ENCODE measurements around the gene ZNF644.
A peak's percentile ranks its signal among the peaks of the same experiment; 100 is the strongest.
"Not testable (repeated sequence)": the region's sequence is repeated elsewhere in the genome, so short reads cannot be mapped to it uniquely, and the experiment has no call there.

ZNF644 gene

DNA sequence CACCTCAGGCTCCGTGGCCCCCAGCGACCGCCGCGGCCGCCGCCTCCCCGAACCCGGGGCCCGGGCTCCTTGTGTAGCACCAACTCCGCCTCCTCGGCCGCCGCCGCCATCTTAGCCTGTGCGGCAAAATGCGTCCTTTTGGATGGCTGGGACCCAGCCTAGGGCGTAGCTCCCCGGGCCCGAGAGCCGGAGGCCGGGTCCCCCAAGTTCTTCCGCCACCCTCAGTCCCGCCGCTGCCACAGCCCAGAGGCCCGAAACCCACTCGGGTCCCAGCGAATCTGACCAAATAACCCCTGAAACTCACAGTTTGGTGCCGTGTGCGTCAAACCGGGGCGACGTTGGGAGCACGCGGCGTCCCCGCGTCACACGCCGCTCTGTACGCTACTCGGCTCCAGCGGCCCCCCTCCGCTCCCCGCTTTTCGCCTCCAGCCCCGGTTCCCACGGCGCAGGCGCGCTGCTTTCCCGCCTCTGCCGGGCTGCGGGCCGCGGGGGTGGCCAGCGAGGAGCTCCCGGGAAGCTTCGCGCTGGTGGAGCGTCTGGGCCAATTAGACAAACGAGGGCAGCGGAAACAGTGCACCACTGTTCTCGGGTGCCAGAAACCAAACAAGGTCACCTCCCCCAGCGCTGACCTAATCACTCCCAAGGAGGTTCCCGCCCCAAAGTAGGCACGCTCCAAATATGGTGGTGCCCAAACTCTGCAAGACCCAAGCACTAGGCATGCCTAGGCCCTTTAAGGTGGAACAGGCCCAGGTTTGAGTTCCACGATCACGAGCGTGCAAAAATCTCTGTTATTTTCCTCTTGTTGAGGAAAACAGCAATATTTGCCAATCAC is at the start of gene ZNF644:
Gene ZNF644, minus strand, starts transcription at position 350 of the 832 bp plus-strand sequence. CDS start 39,682 bp downstream, outside the sequence.
- DNase-seq, result peak; percentile 96

GRCh38 chr1:91070298-91070697 is 48.5 kb upstream of the ZNF644 start:
- no peak for DNase-seq

DNA sequence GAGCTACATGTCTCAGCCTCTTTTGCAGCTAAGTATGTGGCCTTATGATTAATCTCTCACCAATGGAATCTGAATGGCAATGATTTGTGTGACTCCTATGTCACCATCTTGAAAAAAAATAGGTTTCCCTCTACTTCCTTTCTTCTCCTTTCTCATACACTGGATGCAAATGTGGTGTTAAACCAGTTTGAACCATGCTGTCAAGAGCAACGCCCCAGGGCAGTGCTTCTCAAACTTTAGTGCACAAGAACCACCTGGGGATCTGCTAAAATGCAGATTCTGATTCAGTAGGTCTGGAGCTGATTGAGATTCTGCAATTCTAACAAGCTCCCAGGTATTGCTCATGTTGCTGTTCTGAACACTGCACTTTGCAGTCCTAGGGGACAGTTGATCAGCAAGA is 44.7 kb upstream of the ZNF644 start:
- no peak for DNase-seq

GRCh38 chr1:91065337-91065736 is 43.5 kb upstream of the ZNF644 start:
- no peak for DNase-seq

- DNase-seq, result not testable (repeated sequence)
These were observed 41.6 kb upstream of the ZNF644 start for GRCh38 chr1:91063403-91063802.

GRCh38 chr1:91059157-91059556 is 37.3 kb upstream of the ZNF644 start:
- no peak for DNase-seq

DNA sequence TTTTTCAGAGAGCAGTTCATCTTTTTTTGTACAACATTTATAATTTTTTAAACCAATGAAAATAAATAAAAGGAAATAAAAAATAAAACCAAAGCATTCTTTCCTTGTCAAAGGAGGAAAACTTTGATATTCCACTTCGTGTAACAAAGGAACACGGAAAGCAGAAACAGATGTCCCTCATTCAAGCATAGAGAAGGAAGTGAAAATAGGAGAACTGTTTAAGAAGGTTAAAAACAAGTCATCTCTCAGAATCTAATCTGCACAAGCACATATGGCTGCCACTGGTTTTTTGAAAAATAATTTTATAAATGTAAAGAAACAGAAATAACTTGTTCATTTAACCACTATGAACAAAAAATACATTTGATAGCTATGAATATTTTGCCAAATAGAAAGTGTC is 35.9 kb upstream of the ZNF644 start:
- no peak for DNase-seq

- DNase-seq, result no peak
These were observed 33.1 kb upstream of the ZNF644 start for GRCh38 chr1:91054780-91055481.

- no peak for DNase-seq
These were observed 31.8 kb upstream of the ZNF644 start for GRCh38 chr1:91053630-91054029.

DNA sequence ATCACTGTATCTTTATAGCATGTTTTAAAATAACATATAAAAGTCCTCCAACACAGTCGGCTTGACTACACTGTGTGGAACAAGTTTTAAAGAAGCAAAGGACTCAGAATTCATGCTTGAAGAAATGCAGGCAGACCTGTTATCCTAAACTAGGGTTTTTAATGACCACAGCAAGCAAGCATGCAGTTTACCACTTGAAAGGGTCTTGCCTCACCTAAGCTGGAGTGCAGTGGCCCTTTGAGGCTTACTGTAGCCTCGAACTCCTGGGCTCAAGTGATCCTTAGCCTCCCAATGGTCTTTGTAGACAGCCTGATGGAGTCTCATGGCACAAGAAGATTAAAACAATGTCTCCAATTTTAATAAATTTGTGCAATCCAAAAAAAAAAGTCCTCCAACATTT is 27.7 kb upstream of the ZNF644 start:
- DNase-seq, result not testable (repeated sequence)

- DNase-seq, result no peak
These were observed 24.9 kb upstream of the ZNF644 start for GRCh38 chr1:91046766-91047165.

GRCh38 chr1:91045284-91045683 is 23.4 kb upstream of the ZNF644 start:
- no peak for DNase-seq

DNA sequence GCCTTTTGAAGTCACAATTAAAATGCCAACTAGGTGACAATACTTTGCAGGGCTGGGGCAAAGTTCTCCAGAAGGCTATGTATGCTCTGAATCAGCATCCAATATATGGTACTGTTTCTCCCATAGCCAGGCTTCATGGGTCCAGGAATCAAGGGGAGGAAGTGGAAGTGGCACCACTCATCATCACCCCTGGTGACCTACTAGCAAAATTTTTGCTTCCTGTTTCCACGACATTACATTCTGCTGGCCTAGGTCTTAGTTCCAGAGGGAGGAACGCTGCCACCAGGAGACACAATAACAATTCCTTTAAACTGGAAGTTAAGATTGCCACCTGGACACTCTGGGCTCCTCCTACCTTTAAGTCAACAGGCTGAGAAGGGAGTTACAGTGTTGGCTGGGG is 22.9 kb upstream of the ZNF644 start:
- not testable (repeated sequence) for DNase-seq

- not testable (repeated sequence) for DNase-seq
These were observed 20.5 kb upstream of the ZNF644 start for GRCh38 chr1:91042372-91042771.

- DNase-seq, result no peak
These were observed 16.7 kb upstream of the ZNF644 start for GRCh38 chr1:91038582-91038981.

DNA sequence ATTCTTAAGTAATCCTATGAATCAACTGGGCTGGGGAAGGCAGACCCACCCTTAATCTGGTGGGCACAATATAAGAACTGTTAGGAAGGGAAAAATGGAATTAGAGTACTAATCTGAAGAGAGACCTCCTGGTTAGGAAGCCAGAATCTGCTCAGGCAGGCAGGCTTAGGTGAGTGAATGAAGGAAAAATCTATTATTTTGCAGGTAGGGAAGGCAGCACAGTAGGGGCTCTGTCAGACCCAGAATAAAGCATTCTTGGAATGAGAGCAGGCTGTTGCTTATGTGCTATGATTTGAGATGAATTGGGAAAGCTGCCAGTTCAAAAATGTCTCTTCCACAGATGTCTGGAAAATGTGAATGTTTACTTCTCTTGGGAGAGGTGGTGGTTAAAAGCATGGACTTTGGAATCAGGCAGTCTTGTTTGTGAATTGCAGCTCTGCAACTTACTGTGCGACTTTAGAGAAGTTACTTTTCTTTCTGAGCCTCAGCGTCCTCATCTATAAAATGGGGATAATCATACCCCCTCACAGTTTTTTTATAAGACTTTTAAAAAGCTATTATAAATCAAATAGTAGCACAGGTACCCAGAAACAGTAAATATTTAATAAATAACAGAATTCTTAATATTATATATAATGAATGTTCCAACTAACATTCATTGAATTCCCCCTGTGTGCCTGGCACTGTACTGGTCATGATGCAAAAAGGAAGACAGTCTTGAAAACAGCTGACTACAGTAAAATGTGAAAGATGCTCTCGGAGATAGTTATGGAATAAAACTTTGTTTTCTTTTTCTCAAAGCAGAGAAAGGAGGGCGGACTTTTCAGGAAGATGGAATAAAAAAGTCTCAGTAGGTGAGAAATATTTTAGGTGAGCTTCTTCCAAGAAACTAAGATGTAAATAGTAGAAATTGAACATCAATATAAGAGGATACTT is 15.3 kb upstream of the ZNF644 start:
- no peak for DNase-seq

GRCh38 chr1:91032349-91032748 is 10.5 kb upstream of the ZNF644 start:
- DNase-seq, result no peak

GRCh38 chr1:91031081-91031480 is 9.2 kb upstream of the ZNF644 start:
- no peak for DNase-seq

GRCh38 chr1:91026777-91027176 is 4.9 kb upstream of the ZNF644 start:
- peak; percentile 34 for DNase-seq

GRCh38 chr1:91026320-91026719 is 4.5 kb upstream of the ZNF644 start:
- no peak for DNase-seq

DNA sequence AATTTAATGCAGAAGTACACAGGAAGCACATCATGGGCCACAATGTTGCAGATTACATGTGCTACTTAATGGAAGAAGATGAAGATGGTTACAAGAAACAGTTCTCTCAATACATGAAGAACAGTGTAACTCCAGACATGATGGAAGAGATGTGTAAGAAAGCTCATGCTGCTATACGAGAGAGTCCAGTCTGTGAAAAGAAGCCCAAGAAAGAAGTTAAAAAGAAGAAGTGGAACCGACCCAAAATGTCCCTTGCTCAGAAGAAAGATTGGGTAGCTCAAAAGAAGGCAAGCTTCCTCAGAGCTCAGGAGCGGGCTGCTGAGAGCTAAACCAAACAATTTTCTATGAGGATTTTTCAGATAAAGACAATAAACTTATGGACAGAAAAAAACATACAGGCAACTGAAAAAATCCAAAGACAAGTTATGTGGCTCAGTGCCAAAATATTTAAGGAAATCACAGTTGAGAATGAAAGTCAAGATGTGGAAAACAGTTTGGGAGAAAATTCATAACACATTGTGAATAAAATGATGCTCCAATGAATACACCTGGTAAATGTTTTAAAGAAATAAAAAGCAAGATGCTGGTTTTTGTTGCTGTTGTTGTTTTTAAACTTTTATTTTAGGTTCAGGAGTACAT is 2.8 kb upstream of the ZNF644 start:
- DNase-seq, result no peak

- DNase-seq, result no peak
These were observed 689 bp upstream of the ZNF644 start for GRCh38 chr1:91022518-91022929.

Data from hematopoietic multipotent progenitor cell treated with erythropoietin and hydrocortisone succinate and interleukin-3 and kit ligand, for 6 days (in vitro differentiated cells).